GM21526 (cell line): ENCODE data around the gene BAK1.

Source experiments
- ATAC-seq: cut with Tn5 transposase; IDR thresholded peaks from one replicate; pipeline ENCODE4 v1.9.1; 2021; ENCODE audit warnings: moderate library complexity; ENCODE audit not compliant: unreplicated experiment, low FRiP score

BAK1 gene

DNA sequence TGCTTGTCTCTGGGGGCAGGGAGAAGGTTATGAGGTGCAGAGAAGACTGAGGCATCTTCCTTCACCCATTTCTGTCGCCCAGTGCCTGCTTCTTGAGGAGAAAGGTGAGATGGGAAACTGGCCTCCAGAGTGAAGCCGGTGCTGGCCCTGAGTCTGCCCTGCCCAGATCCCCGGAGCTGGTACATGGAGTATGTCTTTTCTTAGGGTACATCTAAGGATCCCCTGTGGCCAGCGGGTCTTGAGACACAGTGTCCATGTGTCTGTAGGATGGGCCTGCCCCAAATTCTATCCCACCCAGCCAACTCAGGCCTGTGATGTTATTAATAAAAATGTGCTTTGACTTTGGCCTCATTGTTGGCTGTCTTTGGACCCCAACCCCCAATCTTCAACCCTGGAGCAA lies 8.8 kb upstream of the BAK1 start:
- no peak for ATAC-seq

DNA sequence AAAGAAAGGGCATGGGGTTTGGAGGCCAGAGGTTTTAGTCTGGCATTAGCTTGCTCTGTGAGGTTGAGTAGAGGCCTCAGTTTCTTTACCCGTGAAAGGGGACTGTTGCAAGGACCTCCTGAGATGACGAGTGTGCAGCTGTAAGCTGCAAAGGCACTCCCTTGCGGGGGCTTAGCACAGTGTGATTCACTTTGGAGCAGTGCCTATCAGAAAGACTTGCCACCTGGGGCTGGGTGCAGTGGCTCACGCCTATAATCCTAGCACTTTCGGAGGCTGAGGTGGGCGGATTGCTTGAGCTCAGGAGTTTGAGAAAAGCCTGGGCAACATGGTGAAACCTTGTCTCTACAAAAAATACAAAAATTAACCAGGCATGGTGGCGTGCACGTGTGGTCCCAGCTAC lies 7.5 kb upstream of the BAK1 start:
- no peak for ATAC-seq

DNA sequence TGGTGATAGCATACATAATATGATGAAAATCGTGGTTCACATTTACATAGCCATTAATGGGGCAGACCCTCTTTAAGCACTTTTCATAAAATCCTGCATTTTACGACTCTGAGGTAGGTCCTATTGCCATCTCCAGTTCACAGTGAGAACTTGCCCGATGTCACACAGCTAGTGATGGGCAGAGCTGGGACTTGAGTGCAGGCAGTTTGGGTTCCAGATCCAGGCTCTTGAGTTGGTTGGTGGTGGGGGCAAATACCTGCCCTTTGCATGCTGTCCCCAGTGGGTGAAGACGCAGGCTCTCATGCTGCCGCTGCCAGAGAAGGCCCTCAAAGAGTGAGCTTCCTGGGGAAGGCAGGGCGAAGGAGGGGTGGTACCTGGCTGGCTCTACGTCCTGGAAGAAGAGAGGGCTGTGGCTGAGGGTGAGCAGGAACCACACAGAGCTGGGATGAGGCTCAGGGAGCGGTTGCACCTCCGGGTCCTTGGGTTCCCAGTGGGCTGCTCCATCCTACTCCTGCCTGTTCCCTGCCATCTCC lies 6.1 kb upstream of the BAK1 start:
- no peak for ATAC-seq

DNA sequence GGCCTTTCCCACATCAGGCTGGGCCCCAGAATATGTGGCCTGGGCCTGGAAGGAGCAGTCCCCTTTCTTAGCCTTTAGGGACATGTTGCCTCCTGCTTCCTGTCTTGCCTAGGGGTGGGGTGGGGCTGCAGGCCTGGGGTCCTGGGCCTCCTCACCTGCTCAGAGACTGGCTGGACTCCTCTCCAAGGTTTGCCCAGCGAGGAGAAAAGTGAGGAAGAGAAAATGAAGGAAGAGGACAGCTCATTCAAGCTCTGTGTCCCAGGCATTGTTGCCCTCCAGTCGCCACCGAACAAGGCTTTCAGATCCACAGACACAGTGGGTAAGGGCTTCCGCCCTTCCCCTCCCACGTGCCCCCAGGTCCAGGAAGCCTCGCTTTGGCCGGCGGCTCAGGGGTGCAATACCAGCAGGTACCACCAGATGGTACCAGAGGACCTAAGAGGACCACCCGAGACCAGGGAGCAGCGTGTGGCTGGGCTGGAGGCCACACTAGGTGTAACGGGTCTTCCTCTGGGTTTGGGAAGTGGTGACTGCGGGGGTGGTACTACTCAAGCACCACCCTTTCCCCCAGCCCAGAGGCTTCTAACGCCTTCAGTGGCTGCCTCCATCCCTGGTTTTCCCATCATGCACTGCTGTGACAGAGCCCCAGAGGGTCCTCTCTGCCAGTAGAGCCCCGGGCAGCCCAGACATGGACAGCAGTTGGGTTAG lies 5.5 kb upstream of the BAK1 start:
- ATAC-seq = no peak

DNA sequence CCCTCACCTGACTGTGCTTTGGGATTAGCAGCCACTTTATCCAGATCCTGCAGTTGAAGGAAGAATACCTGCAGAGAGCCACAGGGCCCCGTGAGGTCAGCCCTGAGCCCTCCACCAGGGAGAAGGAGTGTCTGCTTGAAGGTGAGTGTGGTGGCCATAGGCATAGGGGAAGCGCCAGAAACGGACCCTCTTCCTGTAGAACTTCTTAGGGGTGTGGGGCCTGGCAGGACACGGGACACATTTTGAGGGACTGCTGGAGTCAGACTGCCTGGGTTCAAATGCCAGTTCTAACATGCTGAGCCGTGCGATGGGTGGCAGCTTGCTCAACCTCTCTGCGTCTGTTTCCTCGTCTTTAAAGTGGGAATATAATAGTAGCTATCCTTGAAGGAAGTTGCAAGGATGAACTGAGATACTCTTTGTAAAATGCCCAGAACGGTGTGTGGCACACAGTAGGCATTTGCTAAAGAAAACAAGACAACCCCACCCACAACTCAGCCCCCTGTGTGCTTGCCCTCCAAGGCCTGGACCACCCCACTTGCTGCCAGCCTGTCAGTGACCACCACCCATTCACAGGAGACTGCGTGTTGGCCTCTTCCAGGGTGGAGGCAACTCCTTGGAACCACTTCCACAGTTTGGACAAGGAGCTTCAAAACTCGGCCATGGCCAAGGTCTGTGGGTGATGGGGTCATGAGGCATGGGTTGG lies 4.8 kb upstream of the BAK1 start:
- no peak for ATAC-seq

DNA sequence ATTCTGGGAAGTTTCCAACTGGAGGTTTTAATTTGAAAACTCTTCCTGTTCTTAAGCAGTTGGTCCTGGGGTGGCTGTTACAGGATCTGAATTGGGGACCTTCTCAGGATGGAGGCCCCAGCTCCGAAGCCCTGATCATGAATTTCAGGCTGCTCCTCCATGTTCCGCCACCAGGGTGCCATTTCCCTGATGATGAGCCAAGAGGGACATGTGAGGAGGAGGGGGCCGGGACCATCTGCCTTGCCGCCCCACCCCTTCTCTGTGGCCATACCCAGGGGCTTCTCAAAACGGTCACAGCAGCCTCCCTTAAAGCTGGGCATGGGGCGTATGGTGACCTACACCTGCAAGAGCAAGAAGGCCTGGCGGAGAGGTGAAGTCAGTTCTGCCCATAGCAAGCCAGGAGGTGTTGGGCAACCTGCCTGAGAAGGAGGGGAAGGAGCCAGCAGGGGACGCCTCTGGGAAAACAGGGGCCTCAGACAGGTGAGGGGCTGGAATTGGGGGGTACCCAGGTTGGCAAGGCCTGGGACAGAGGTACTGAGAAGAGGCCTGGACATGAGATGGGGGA lies 3.6 kb upstream of the BAK1 start:
- no peak for ATAC-seq

DNA sequence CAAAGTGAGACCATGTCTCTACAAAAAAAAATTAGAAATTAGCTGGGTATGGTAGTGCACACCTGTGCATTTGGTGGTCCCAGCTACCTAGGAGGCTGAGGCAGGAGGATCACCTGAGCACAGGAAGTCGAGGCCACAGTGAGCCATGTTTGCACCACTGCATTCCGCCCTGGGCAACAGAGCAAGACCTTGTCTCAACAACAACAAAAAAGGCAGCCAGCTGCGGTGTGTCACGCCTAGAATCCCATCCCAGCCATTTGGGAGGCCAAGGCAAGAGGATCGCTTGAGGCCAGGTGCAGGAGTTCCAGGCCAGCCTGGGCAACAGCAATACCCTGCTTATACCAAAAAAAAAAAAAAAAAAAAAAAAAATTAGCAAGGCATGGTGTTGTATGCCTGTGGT lies 1.1 kb upstream of the BAK1 start:
- ATAC-seq = no peak

DNA sequence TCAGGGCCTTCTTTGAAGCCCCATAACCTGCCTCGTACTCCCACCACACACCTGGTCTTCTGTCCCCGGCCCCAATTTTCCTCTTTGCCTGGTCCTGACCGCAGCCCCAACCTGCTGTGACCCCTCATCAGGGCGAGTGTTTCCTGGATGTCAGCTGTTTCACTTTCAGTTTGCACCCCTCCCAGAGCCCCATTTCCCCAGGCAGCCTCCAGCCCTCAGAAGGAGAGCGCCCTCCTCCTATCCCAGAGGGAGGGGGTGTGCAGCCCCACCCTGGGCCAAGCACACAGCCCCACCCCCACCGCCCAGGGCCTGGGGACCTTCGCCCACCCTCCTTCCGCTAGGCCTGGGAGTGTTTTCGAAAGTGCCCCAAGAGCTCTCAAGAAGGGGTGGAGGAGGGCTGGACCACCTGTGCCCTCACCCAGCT lies 1.5 kb downstream of the BAK1 start:
- no peak for ATAC-seq

DNA sequence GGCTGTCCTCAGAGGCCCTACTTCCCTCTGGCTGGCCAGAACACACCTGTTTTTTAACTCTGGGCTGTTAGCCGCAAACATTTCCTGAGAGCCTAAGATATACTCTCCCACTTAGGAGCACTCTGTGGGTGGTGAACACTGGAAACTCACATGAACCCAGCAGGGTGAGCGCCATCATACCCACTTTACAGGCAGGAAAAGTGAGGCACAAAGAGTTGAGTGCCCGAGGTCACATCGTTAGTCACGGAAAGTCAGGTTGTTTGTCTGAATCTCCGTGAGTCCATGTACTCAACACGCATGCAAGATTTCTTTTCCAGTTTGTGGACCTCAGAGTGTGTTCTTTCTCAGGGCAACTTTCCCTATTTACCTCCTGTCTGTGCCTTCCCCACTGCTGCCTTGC lies 1.9 kb downstream of the BAK1 start:
- ATAC-seq = no peak

DNA sequence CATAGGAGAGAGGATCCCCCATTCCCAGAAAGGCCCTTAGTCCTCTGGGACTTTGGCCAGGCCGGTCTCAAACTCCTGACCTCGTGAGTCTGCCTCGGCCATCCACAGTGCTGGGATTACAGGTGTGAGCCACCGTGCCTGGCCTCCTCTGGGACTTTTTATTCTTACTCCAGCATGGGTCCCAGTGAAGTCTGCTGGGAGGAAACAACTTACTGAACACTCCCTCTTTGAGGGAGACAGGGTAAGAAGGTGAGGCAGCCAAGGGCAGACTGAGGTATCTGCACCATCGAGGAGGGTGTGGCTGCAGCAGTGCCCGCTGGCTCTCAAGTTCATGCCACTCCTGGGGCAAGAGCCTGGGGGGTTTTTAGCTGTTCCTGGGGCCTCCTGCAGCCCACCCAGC lies 2.4 kb downstream of the BAK1 start:
- ATAC-seq = no peak

DNA sequence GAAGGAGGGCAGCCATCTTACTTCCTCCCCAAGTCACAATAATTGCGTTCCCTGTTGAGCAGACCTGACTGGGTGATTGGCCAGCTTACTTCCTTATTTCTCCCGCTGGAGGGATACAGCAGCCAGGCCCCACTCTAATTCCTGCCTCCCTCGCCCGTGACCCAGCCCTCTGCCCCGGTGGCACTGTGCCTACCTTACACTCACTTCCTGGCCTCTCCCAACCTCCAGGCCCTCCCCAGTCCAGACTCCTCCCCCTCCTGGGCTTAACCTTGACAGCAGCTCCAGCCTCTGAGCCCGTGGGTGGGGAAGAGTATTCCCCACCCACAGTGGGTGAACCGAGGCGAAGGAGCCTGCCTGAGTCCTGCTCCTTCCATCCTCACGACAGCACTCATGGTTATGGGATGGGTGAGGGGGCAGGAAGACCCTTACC lies 3.0 kb downstream of the BAK1 start:
- no peak for ATAC-seq

DNA sequence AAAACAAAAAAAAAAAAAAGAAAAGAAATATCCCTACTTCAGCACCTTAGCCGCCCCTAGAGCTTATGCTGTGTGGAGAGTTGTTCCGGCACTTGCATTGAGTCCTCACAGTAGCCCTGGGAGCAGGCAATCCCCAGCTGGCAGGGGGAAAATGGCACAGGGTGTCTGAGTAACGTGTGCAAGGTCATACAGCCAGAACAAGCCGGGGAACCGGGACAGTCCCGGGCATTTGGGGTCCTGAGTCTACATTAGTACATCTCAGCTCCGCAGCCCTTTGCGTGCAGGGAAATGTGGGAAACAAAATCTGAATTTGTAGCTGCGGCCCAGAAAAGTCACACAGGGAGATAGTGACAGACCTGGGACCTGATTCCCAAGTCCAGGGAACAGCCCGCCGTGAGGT lies 3.4 kb downstream of the BAK1 start:
- ATAC-seq = no peak

DNA sequence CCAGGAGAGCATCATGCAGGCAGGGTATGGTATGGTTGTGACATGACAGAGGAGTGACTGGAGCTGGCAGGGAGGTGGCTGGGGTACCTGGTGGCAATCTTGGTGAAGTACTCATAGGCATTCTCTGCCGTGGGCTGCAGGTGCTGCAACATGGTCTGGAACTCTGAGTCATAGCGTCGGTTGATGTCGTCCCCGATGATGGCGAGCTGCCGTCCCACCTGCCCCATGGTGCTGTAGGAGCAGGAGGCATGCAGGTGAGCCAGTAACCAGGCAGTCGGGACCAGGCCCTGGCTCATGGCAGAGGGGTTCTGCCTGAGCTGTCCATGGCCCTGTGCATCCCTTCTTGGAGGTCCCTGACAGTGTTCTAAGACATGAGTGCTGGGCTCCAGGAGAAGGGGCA lies 4.9 kb downstream of the BAK1 start:
- ATAC-seq = no peak

DNA sequence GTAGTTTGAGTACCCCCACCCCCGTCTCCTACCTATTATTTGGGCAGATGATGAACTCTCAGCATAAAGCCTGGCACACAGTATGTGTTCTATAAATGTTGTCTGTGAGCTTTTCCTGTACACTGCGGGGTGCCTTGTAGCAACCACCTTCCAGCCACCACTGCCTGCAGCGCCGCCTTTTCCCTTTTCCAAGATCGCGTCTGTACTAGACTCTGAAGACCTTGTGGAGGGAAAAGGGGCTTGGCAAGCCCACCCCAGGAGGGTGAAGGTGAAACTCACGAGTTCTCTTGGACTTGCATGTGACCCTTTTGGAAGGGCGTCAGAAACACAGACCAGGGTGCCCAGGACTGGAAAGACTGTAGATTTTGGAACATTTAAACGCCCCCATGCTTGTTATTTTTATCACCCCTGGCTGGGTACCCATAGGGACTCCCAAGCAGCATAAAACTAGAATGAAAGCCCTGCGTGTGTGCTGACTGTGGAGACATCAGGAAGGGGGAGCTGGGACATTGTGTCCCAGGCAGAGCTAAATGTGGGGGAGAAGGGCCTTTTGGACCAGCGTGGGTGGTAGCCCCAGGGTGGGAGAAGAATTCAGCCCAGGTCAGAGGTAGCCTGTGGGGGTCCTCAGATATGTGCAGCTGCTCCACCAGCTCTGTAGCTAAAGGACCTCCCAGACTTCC lies 8.3 kb downstream of the BAK1 start:
- ATAC-seq = no peak

DNA sequence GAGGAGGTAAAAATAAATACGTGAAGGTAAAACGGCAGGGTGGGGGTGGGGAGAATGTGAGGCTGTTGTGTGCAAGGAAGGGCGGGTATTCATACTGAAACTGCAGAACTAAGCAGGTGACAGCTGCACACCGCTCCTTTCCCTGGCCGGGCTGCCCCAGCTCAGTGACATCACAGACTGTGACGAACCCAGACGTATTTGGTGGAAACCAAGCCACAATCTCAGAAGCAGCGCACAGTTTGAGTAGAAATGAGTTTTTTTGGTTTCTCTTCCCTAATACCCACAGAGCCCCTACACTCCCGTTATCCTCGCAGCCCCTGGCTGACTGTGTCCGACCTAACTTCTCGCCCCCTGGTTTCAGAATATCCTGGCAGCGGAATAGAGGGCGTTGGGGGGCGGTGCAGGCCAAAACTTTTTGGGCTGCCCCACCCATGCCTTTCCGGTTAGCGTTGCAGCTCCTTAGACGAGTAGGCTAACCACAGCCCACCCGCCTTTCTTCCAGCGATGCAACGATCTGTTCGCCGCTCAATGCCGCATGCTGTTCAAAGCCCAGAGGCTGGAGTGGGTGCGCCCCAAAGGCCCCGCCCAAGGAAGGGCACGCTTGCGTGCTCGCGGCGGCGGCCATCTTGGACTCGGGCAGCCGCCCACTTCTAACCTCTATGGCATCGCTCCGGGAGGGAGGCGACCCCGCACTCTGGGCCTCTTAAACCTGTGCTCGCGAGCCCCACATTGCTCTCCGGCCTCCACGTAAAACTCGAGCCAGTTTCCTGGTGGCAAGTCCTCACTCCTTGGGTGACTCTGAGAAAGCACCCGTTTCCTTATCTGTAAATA lies 9.1 kb downstream of the BAK1 start:
- ATAC-seq = peak; percentile 77

DNA sequence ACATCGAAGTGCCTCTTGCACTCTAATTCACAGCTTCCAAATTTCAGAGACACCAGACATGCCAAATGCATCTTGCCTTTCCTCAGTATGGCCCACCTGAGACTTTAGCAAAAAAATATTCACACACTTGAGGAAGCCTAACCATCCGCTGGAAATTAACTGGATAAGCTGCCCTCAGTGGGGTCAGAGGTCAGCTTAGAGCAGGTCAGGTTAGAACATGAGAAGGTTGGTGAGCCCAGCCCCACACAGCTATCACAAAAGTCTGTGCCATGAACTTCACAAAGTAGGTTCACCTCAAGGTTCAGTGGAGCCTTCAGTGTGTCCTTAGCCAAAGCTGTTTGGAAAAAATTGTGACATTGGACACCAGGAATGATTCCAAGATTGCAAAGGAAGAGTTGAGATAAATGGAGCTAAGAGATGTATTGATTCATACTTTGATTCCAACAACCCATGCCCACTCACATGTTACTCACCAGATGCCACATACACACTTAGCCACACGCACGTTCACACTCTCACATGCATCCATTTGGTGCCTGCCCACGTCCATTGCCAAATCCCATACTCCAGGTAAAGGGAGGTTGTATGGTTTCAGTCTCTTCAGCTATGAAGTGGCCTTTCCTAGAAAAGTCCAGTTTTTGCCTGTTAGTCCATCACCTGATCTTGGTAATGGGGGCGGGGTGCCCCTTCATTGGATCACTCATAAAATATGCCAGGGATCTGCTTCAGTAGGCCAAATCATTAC lies 11.1 kb downstream of the BAK1 start:
- ATAC-seq = no peak

DNA sequence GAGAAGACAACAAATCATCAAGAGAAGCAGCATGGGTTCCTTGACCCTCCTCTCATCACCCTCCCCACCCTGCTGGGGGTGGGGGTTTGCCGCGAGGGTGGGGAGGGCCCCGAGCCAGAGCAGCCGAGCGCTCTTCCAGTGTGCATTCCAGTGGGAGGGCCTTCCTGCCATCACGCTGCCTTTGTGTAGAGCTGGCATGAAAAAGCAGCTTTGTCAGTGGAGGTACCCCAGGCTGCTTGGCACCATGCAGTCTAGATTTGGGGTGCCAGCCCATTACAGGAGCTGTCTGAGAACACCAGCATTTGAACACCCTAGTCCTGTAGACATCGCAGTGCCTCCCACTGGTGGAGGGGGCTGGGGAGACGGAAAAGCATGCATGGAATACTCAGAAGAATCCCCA lies 12.2 kb downstream of the BAK1 start:
- no peak for ATAC-seq

DNA sequence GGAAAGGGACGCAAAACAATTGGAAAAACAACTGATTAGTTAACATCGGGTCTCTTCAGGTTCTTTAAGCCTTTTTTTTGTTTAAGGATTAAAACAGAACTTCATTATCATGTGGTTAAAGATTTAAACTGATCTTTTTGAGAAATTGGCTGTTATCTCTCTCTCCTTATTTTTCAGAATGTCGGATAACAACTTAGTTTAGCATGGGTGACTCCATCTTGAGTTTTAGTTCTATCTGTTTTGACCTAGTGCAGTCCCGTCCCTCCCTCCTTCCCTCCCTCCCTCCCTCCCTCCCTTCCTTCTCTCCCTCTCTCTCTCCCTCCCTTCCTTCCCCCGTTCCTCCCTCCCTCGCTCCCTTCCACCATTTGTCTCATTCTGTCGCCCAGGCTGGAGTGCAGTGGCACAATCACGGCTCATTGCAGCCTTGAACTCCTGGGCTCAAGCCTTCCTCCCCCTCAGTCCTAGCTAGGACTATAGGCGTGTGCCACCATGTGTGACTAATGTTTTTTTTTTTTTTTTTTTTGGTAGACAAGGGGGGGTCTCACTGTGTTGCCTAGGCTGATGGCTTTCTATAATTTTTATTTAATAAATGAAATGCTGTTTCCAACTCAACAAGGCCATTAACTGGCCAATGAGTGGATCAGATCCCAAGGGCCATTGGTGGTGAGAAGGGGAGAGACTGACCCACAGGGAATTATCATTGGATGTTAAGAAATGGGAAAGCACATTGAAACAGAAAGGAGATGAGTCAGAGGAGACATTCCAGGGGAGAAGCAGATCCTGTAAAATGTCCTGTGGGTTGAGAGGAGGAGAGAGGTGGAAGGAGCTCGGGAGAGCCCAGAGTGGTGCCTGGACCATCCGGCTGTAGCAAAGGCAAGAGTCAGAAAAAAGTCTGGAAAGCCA lies 13.6 kb downstream of the BAK1 start:
- ATAC-seq = no peak

DNA sequence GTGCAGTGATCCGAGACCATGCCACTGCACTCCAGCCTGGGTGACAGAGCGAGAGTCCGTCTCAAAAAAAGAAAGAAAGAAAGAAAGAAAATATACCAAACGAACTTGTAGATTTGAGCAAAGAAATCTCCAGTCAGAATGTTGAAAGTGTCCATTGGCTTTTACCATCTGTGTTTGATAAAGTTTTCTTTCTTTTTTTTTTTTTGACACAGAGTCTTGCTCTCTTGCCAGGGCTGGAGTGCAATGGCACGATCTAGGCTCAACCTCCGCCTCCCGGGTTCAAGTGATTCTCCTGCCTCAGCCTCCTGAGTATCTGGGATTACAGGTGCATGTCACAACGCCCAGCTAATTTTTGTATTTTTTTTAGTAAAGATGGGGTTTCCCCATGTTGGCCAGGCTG lies 21.3 kb downstream of the BAK1 start:
- ATAC-seq = no peak
